GM12878 (cell line): Measurements from ENCODE around the gene NEAT1. TPM values are rescaled to one million over a fixed set of nuclear protein-coding genes. Genes with fewer than 3 reads are reported as not detected.

ENCODE experiments used
- CHD4 ChIP-seq: fragments of 200-600 bp; sonication (generic); IDR thresholded peaks from 2 replicates; pipeline ENCODE4 v1.6.1; 2016; ENCODE audit warnings: mild to moderate bottlenecking
- EGR1 ChIP-seq, 2 experiments: IDR thresholded peaks; 1 replicate in 1 of 2; 2 replicates in 1 of 2; pipeline ENCODE4 v1.6.1; 2011 to 2012; ENCODE audit warnings: low read depth in 2 of 2, low read length in 2 of 2, borderline replicate concordance in 1 of 2, mild to moderate bottlenecking in 1 of 2, moderate library complexity in 1 of 2
- FOXK2 ChIP-seq: fragments of 450-650 bp; IDR thresholded peaks from 2 replicates; pipeline ENCODE4 v1.6.1; 2017; ENCODE audit warnings: mild to moderate bottlenecking, moderate library complexity
- HCFC1 ChIP-seq: fragments of 150-350 bp; IDR thresholded peaks from 2 replicates; pipeline ENCODE4 v1.6.1; 2014; ENCODE audit warnings: low read length
- IKZF2 ChIP-seq, 2 experiments: fragments of 450-650 bp; IDR thresholded peaks; 2 replicates each; pipeline ENCODE4 v1.6.1; 2017; ENCODE audit warnings: mild to moderate bottlenecking in 2 of 2, moderate library complexity in 2 of 2
- KLF5 ChIP-seq: fragments of 450-650 bp; IDR thresholded peaks from 2 replicates; pipeline ENCODE4 v1.6.1; 2014; ENCODE audit warnings: mild to moderate bottlenecking; ENCODE audit not compliant: partially characterized antibody
- MXI1 ChIP-seq: fragments of 150-350 bp; IDR thresholded peaks from 2 replicates; pipeline ENCODE4 v1.6.1; 2011; ENCODE audit warnings: low read depth, mild to moderate bottlenecking, inconsistent platforms, low read length, improper control_type of control experiment
- NBN ChIP-seq: fragments of 450-650 bp; IDR thresholded peaks from 2 replicates; pipeline ENCODE4 v1.6.1; 2016
- NFYB ChIP-seq: IDR thresholded peaks from 2 replicates; pipeline ENCODE4 v1.6.1; 2011; ENCODE audit warnings: low read depth, mild to moderate bottlenecking, low read length, improper control_type of control experiment, moderate library complexity; ENCODE audit not compliant: insufficient read depth
- RB1 ChIP-seq: fragments of 450-650 bp; formaldehyde crosslinking; IDR thresholded peaks from 2 replicates; pipeline ENCODE4 v1.6.1; 2017; ENCODE audit warnings: mild to moderate bottlenecking, borderline replicate concordance
- RELA ChIP-seq: fragments of 450-650 bp; IDR thresholded peaks from 2 replicates; pipeline ENCODE4 v1.8.0; 2014; ENCODE audit warnings: borderline replicate concordance; ENCODE audit not compliant: partially characterized antibody
- SP1 ChIP-seq: IDR thresholded peaks from one replicate; pipeline ENCODE4 v1.6.1; 2011; ENCODE audit warnings: low read depth, low read length
- TCF12 ChIP-seq: IDR thresholded peaks from 2 replicates; pipeline ENCODE4 v1.6.1; 2011; ENCODE audit warnings: low read depth, mild to moderate bottlenecking, low read length
- YBX1 ChIP-seq: fragments of 450-650 bp; IDR thresholded peaks from 2 replicates; pipeline ENCODE4 v1.6.1; 2016; ENCODE audit warnings: antibody characterized with exemption
- ZNF274 ChIP-seq: IDR thresholded peaks from one replicate; pipeline ENCODE4 v1.8.0; 2011; ENCODE audit not compliant: insufficient read length, insufficient read depth
- ZSCAN29 ChIP-seq: fragments of 450-650 bp; IDR thresholded peaks from 2 replicates; pipeline ENCODE4 v1.6.1; 2017; ENCODE audit warnings: mild to moderate bottlenecking, moderate library complexity
- polyA plus RNA-seq, 11 experiments: library from polyadenylated mRNA; depleted of rRNA in 4 of 11; unstranded in 6 of 11; stranded (reverse) in 5 of 11; fragments of >200 nt; fragmentation: Nextera tagmentation in 4 of 11; fragmentation: Illumina TruSeq in 1 of 11; extraction: Ambion mirVana in 4 of 11; extraction: Trizol in 1 of 11; gene quantifications; 1 replicate in 1 of 11; 2 replicates in 10 of 11; pipeline versions ENCODE4 v1.2.1 to v1.2.3, GENCODE V29; 2011 to 2016; ENCODE audit warnings: inconsistent platforms in 2 of 11, missing spikeins in 2 of 11, low read depth in 1 of 11
- total RNA-seq, 4 experiments: library from RNA; depleted of rRNA in 3 of 4; stranded (reverse); fragments of >200 nt in 3 of 4; fragmentation: Illumina TruSeq in 1 of 4; extraction: Trizol in 1 of 4; gene quantifications; 2 replicates each; pipeline versions ENCODE4 v1.2.1 to v1.2.3, GENCODE V29; 2013 to 2021
- TF ChIP-seq, protein P1 (sequence below): IDR thresholded peaks from 2 replicates; pipeline ENCODE4 v1.6.1; 2011; ENCODE audit warnings: mild to moderate bottlenecking, low read depth, low read length, moderate library complexity; ENCODE audit not compliant: insufficient replicate concordance
- TF ChIP-seq, protein P2 (sequence below): IDR thresholded peaks from 2 replicates; pipeline ENCODE4 v1.6.1; 2012; ENCODE audit warnings: low read depth, low read length, improper control_type of control experiment
- TF ChIP-seq, protein P3 (sequence below): IDR thresholded peaks from 2 replicates; pipeline ENCODE4 v1.6.1; 2012; ENCODE audit warnings: low read length, inconsistent platforms
- TF ChIP-seq, protein P4 (sequence below): fragments of 450-650 bp; IDR thresholded peaks from 2 replicates; pipeline ENCODE4 v1.6.1; 2017; ENCODE audit warnings: mild to moderate bottlenecking

The NEAT1 gene
- total and polyA plus RNA-seq, 10 of the 15 experiments (the other 5 are each of a cell fraction or from before 2014, with no cell fraction given), result 13.6 to 328 (median 69.4) TPM

DNA sequence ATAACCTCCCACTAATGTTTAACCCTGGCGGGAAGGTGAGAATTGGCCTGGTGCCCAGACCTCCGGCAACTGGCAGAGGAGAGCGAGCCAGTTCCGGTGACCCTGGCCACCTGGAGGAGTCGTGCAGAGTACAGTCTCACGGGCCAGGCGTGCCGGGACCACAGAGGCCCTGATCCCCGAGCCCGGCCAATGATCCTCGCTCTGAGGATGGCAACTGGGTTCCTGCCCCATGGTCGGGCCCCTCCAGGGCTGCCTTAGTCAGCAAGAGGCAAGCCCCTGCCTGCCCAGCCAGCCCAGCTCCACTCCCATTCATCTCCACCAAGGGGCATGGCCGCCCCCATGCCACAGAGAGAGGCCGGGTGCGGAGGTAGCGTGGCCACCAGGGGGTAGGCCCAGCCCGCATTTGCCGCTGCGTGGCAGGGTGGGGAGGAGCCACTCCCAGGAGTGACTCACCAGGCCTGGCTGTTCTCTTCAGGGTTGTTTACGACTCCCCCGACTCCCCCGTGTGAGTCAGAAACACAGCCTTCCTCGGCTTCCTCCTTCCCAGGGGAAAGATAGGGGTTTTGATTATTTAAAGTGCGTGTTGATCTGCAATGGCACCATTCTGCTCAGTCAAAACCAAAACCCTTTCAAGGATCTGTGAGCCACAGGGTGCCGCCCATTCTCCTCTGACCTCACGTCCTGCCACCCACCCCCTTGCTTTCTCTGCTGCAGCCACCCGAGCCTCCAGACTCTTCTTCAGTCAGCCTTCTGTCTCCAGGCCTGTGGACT is 40.4 kb upstream of the NEAT1 start, which contains the start of gene SLC25A45 (continued):
- no peak for TF ChIP-seq CHD4
- peak; percentile 93 for TF ChIP-seq KLF5
- TF ChIP-seq YBX1, result no peak
- no peak for TF ChIP-seq RB1
- no peak for TF ChIP-seq RELA
- TF ChIP-seq IKZF2 (IDR thresholded peaks at IDR 0.05), result peak; percentile 74 to 76
- peak; percentile 2 for TF ChIP-seq SP1
- no peak for TF ChIP-seq ZNF274
- TF ChIP-seq, protein P1, sequence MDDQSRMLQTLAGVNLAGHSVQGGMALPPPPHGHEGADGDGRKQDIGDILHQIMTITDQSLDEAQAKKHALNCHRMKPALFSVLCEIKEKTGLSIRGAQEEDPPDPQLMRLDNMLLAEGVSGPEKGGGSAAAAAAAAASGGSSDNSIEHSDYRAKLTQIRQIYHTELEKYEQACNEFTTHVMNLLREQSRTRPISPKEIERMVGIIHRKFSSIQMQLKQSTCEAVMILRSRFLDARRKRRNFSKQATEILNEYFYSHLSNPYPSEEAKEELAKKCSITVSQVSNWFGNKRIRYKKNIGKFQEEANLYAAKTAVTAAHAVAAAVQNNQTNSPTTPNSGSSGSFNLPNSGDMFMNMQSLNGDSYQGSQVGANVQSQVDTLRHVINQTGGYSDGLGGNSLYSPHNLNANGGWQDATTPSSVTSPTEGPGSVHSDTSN, result no peak
- no peak for TF ChIP-seq ZSCAN29
- TF ChIP-seq EGR1 (IDR thresholded peaks at IDR 0.05; ENCODE audit: borderline replicate concordance in 1 of 2, low read depth in 2 of 2, low read length in 2 of 2), result no peak; a peak in 1 of 3 replicates
- TF ChIP-seq, protein P2, sequence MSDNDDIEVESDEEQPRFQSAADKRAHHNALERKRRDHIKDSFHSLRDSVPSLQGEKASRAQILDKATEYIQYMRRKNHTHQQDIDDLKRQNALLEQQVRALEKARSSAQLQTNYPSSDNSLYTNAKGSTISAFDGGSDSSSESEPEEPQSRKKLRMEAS, result no peak
- TF ChIP-seq, protein P3, sequence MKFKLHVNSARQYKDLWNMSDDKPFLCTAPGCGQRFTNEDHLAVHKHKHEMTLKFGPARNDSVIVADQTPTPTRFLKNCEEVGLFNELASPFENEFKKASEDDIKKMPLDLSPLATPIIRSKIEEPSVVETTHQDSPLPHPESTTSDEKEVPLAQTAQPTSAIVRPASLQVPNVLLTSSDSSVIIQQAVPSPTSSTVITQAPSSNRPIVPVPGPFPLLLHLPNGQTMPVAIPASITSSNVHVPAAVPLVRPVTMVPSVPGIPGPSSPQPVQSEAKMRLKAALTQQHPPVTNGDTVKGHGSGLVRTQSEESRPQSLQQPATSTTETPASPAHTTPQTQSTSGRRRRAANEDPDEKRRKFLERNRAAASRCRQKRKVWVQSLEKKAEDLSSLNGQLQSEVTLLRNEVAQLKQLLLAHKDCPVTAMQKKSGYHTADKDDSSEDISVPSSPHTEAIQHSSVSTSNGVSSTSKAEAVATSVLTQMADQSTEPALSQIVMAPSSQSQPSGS, result no peak
- peak; percentile 80; the same call in 1 of the 2 replicates for TF ChIP-seq NBN
- no peak for TF ChIP-seq HCFC1
- peak; percentile 62; the same call in 1 of the 2 replicates for TF ChIP-seq TCF12
- TF ChIP-seq, protein P4, sequence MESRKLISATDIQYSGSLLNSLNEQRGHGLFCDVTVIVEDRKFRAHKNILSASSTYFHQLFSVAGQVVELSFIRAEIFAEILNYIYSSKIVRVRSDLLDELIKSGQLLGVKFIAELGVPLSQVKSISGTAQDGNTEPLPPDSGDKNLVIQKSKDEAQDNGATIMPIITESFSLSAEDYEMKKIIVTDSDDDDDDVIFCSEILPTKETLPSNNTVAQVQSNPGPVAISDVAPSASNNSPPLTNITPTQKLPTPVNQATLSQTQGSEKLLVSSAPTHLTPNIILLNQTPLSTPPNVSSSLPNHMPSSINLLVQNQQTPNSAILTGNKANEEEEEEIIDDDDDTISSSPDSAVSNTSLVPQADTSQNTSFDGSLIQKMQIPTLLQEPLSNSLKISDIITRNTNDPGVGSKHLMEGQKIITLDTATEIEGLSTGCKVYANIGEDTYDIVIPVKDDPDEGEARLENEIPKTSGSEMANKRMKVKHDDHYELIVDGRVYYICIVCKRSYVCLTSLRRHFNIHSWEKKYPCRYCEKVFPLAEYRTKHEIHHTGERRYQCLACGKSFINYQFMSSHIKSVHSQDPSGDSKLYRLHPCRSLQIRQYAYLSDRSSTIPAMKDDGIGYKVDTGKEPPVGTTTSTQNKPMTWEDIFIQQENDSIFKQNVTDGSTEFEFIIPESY, result no peak
- TF ChIP-seq FOXK2, result peak; percentile 80
- TF ChIP-seq MXI1, result no peak; the same call in 1 of the 2 replicates
- no peak for TF ChIP-seq NFYB
